Activated CD4-positive, alpha-beta memory T cell treated with anti-CD3 and anti-CD28 coated beads for 36 hours (primary cell): ENCODE results near the gene QSOX2. TPM values are rescaled to one million over a fixed set of nuclear protein-coding genes. Genes with fewer than 3 reads are reported as not detected.
A peak's percentile ranks its signal among the peaks of the same experiment; 100 is the strongest.
"Not testable (repeated sequence)": the region's sequence is repeated elsewhere in the genome, so short reads cannot be mapped to it uniquely, and the experiment has no call there.

Source experiments
- CTCF ChIA-PET: fragments of 350-600 bp; sonication (Branson Sonifier 250); formaldehyde crosslinking; loops from one replicate; lab custom pipeline; 2021; ENCODE audit warnings: antibody characterized with exemption, inconsistent platforms; lab: Charles Lee
- POLR2A ChIA-PET: fragments of 350-600 bp; sonication (Branson Sonifier 250); formaldehyde crosslinking; loops from one replicate; lab custom pipeline; 2021; ENCODE audit warnings: antibody characterized with exemption; lab: Charles Lee
- DNase-seq: peaks from one replicate; pipeline ENCODE4 v3.0.0-alpha.2; 2020
- H3K27ac Mint-ChIP-seq: one replicate; pipeline ENCODE4 v1.8.0; 2021; ENCODE audit warnings: mixed read lengths
- H3K27me3 Mint-ChIP-seq: one replicate; pipeline ENCODE4 v1.8.0; 2021; ENCODE audit warnings: mixed read lengths
- H3K36me3 Mint-ChIP-seq: one replicate; pipeline ENCODE4 v1.8.0; 2021; ENCODE audit warnings: mixed read lengths
- H3K4me1 Mint-ChIP-seq: one replicate; pipeline ENCODE4 v1.8.0; 2021; ENCODE audit warnings: low read depth, mixed read lengths
- H3K4me3 Mint-ChIP-seq: one replicate; pipeline ENCODE4 v1.8.0; 2021; ENCODE audit warnings: mild to moderate bottlenecking, mixed read lengths
- H3K9me3 Mint-ChIP-seq: one replicate; pipeline ENCODE4 v1.8.0; 2021; ENCODE audit warnings: mixed read lengths
- intact Hi-C: fragments of 100-400 bp; cut with micrococcal nuclease; formaldehyde crosslinking; loops from one replicate; pipeline ENCODE4 v1.15.1; 2023
- total RNA-seq, 2 experiments: library from RNA; stranded (reverse); gene quantifications; one replicate each; pipeline ENCODE4 v1.2.3, GENCODE V29; 2021

Gene QSOX2
- total RNA-seq, 2 experiments from 2014 or later = 19.0 to 19.4 TPM

- H3K27me3 Mint-ChIP-seq = peaks cover under 1% of the 10 kb centered on the region
- ChIA-PET CTCF (interaction anchor here (1.5 kb wide), 1 partner anchor 13 kb away, joined by 3 read pairs; no protein-coding TSS in a partner anchor), POLR2A (no interaction called here)
- H3K27ac Mint-ChIP-seq = no peak overlapping the region
- no peak for DNase-seq
- H3K4me3 Mint-ChIP-seq = no peak overlapping the region
- H3K4me1 Mint-ChIP-seq = peaks cover 7% of the 10 kb centered on the region
- intact Hi-C loops = no loop called here
- no peaks in the 10 kb centered on the region for H3K9me3 Mint-ChIP-seq
- no peaks in the 10 kb centered on the region for H3K36me3 Mint-ChIP-seq
Observed at GRCh38 chr9:136270173-136270705, 24.6 kb upstream of the QSOX2 start.

DNA sequence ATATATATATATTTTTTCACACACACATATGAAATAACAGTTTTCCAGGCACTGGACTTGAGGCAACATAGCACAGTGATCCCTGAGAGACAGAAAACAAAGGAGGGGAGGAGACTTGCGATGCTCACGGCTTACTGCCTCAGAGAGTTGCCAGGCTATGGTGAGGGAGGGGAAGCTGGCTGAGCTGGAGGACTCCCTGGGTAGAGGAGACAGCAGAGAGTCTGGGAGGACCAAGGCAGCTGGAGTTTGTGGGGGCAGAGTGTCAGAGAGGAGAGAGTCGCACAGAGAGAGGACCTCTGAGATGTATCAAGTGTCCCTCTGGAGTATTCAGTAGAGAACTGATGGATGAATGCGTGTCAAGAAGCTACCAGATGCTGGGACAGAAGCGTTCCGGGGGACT lies 23.1 kb upstream of the QSOX2 start:
- intact Hi-C loops = no loop called here
- POLR2A ChIA-PET = no interaction called here
- Mint-ChIP-seq H3K4me3 (no peak overlapping the region), H3K36me3 (no peaks in the 10 kb centered on the region), H3K9me3 (no peaks in the 10 kb centered on the region), H3K27ac (no peak overlapping the region), H3K27me3 (no peaks in the 10 kb centered on the region), H3K4me1 (peaks cover 7% of the 10 kb centered on the region)
- CTCF ChIA-PET = interaction anchor here (0.7 to 1.5 kb wide), 3 partner anchors 13 to 18 kb away, joined by 3 read pairs; no protein-coding TSS in a partner anchor
- no peak for DNase-seq

DNA sequence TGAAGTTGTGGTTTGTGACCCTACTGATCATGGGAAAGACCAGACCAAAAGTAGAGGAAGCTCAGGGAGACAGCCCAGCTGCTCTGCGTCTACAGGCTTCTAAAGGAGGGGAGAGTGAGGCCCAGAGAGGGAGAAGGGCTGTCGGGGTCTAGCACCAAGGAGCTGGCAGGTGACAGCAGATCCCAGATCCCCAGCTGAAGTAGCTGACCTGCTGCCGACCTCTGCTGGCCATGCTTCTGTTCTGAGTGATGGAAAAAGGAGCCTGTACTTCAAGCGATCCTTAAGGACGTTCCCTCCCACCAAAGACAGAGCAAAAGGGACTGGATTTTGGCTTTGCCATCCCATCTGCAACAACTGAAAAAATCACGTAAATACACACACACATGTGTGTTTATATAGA lies 22.7 kb upstream of the QSOX2 start:
- H3K4me3 Mint-ChIP-seq = peak overlapping the region; percentile 65
- CTCF ChIA-PET = interaction anchor here (0.5 to 1.7 kb wide), 7 partner anchors 10 to 127 kb away, joined by 3 to 6 read pairs (median 4); no protein-coding TSS in a partner anchor
- intact Hi-C loops = no loop called here

GRCh38 chr9:136267261-136268111 lies 21.9 kb upstream of the QSOX2 start:
- Mint-ChIP-seq H3K36me3 (no peaks in the 10 kb centered on the region), H3K9me3 (no peaks in the 10 kb centered on the region), H3K27ac (peak overlapping the region; percentile 18), H3K4me1 (peaks cover 7% of the 10 kb centered on the region), H3K27me3 (no peaks in the 10 kb centered on the region), H3K4me3 (peak overlapping the region; percentile 65)
- CTCF ChIA-PET = interaction anchor here (0.5 to 1.7 kb wide), 12 partner anchors 10 to 178 kb away, joined by 3 to 9 read pairs (median 4); no protein-coding TSS in a partner anchor
- intact Hi-C loops = loop anchor here (1.0 kb wide), 1 partner anchor 22 kb away; the partner anchor contains the start of gene QSOX2
- POLR2A ChIA-PET = interaction anchor here (1.0 to 1.3 kb wide), 4 partner anchors 17 to 539 kb away, joined by 3 to 4 read pairs (median 3); no protein-coding TSS in a partner anchor
- DNase-seq = peak; percentile 91

More for the DNA sequence above, 22.7 kb upstream of the QSOX2 start:
- Mint-ChIP-seq H3K4me1 (peaks cover 7% of the 10 kb centered on the region), H3K9me3 (no peaks in the 10 kb centered on the region), H3K36me3 (no peaks in the 10 kb centered on the region), H3K27ac (no peak overlapping the region), H3K27me3 (no peaks in the 10 kb centered on the region)
- POLR2A ChIA-PET = no interaction called here
- DNase-seq = no peak

- not testable (repeated sequence) for H3K4me1 Mint-ChIP-seq, H3K9me3 Mint-ChIP-seq, H3K27me3 Mint-ChIP-seq, H3K36me3 Mint-ChIP-seq, DNase-seq
- ChIA-PET CTCF (interaction anchor here (0.7 to 1.7 kb wide), 6 partner anchors 23 to 177 kb away, joined by 3 to 9 read pairs (median 4); no protein-coding TSS in a partner anchor), POLR2A (interaction anchor here (1.0 to 1.3 kb wide), 4 partner anchors 16 to 540 kb away, joined by 3 to 4 read pairs (median 3); no protein-coding TSS in a partner anchor)
- intact Hi-C loops = loop anchor here (1.0 kb wide), 1 partner anchor 21 kb away; the partner anchor contains the start of gene QSOX2
- Mint-ChIP-seq H3K4me3 (peak overlapping the region; percentile 65), H3K27ac (peak overlapping the region; percentile 18)
Observed at GRCh38 chr9:136266641-136267040, 21.0 kb upstream of the QSOX2 start.

GRCh38 chr9:136265561-136266355 lies 20.1 kb upstream of the QSOX2 start:
- Mint-ChIP-seq H3K9me3 (no peaks in the 10 kb centered on the region), H3K4me1 (peaks cover 7% of the 10 kb centered on the region), H3K4me3 (no peak overlapping the region), H3K27me3 (no peaks in the 10 kb centered on the region), H3K27ac (no peak overlapping the region), H3K36me3 (no peaks in the 10 kb centered on the region)
- intact Hi-C loops = no loop called here
- DNase-seq = no peak
- ChIA-PET CTCF (no interaction called here), POLR2A (no interaction called here)

DNA sequence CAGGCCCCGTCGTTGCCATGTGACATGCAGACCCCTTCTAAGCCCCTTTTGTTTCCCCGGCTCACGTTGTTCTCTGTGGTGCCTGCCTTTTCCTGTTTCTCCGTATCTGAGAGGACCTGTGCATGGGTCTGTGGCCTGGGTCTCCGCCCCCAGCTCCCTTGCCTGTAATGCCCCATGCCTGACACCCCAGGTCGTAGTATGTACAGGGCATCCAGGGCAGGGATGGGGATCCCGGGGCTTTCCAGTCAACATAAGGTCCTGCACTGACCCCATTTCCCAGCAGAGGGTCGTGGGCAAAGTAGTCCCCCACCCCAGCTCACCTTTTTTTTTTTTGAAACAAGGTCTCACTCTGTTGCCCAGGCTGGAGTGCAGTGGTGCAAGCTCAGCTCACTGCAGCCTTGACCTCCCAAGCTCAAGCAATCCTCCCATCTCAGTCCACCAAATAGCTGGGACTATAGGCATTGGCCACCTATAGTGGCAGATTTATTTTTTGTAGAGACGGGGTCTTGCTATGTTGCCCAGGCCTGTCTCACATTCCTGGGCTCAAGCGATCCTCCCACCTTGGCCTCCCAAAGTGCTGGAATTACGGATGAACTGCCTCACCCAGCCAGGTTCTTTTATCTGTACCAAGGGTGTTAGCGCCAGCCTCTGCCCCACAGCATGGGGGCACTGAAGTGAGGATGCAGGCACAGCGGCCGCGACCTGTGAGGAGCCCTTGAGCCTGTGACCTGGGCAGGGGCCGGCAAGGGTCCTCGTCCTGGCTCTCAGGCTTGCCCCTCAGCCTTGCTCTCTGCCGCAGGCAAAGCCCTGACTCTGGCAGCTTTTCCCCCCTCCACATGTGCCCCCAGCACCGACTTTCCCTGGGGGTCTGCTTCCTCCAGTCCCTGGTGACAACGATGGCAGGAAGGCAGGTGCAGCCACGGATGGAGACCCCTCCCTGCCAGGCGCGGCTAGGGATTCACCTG lies 19.1 kb upstream of the QSOX2 start:
- H3K27ac Mint-ChIP-seq = no peak overlapping the region
- H3K4me1 Mint-ChIP-seq = peaks cover 7% of the 10 kb centered on the region
- no peak overlapping the region for H3K4me3 Mint-ChIP-seq
- DNase-seq = no peak
- H3K9me3 Mint-ChIP-seq = no peaks in the 10 kb centered on the region
- H3K36me3 Mint-ChIP-seq = no peaks in the 10 kb centered on the region
- H3K27me3 Mint-ChIP-seq = no peaks in the 10 kb centered on the region
- ChIA-PET POLR2A (no interaction called here), CTCF (no interaction called here)
- intact Hi-C loops = no loop called here

GRCh38 chr9:136264031-136264430 lies 18.4 kb upstream of the QSOX2 start:
- no peak overlapping the region for H3K4me3 Mint-ChIP-seq
- no peak for DNase-seq
- POLR2A ChIA-PET = no interaction called here
- CTCF ChIA-PET = no interaction called here
- H3K36me3 Mint-ChIP-seq = no peaks in the 10 kb centered on the region
- intact Hi-C loops = no loop called here
- H3K4me1 Mint-ChIP-seq = peaks cover 7% of the 10 kb centered on the region
- no peaks in the 10 kb centered on the region for H3K27me3 Mint-ChIP-seq
- H3K9me3 Mint-ChIP-seq = no peaks in the 10 kb centered on the region
- H3K27ac Mint-ChIP-seq = no peak overlapping the region

- H3K36me3 Mint-ChIP-seq = no peaks in the 10 kb centered on the region
- intact Hi-C loops = no loop called here
- DNase-seq = no peak
- no peak overlapping the region for H3K27ac Mint-ChIP-seq
- ChIA-PET CTCF (no interaction called here), POLR2A (no interaction called here)
- no peaks in the 10 kb centered on the region for H3K27me3 Mint-ChIP-seq
- peaks cover 7% of the 10 kb centered on the region for H3K4me1 Mint-ChIP-seq
- no peaks in the 10 kb centered on the region for H3K9me3 Mint-ChIP-seq
- no peak overlapping the region for H3K4me3 Mint-ChIP-seq
Observed at GRCh38 chr9:136262671-136263178, 17.1 kb upstream of the QSOX2 start.

- ChIA-PET POLR2A (no interaction called here), CTCF (no interaction called here)
- no peak overlapping the region for H3K27ac Mint-ChIP-seq
- no peak overlapping the region for H3K4me3 Mint-ChIP-seq
- intact Hi-C loops = no loop called here
- H3K36me3 Mint-ChIP-seq = no peaks in the 10 kb centered on the region
- no peaks in the 10 kb centered on the region for H3K9me3 Mint-ChIP-seq
- H3K27me3 Mint-ChIP-seq = no peaks in the 10 kb centered on the region
- DNase-seq = no peak
- peaks cover under 1% of the 10 kb centered on the region for H3K4me1 Mint-ChIP-seq
Observed at GRCh38 chr9:136261686-136262430, 16.2 kb upstream of the QSOX2 start.
